Peyer's patch (tissue), 4 donors: Measurements from ENCODE around the gene BMPR1A.
"Not testable (repeated sequence)": the region's sequence is repeated elsewhere in the genome, so short reads cannot be mapped to it uniquely, and the experiment has no call there.

Source experiments
- POLR2A ChIP-seq, 2 donors: fragments of 450-650 bp; IDR thresholded peaks; one replicate each; pipeline ENCODE4 v1.5.1; 2017; ENCODE audit warnings: antibody characterized with exemption in 2 of 2, mild to moderate bottlenecking in 2 of 2, moderate library complexity in 2 of 2
- TF ChIP-seq, protein P1 (sequence below), 6 experiments: fragments of 450-650 bp in 4 of 6; fragments of 200-600 bp in 2 of 6; sonication (generic) in 1 of 6; IDR thresholded peaks; one replicate each; pipeline ENCODE4 v1.5.1; 2017 to 2019; ENCODE audit warnings: antibody characterized with exemption in 6 of 6, mild to moderate bottlenecking in 3 of 6, moderate library complexity in 1 of 6

DNA sequence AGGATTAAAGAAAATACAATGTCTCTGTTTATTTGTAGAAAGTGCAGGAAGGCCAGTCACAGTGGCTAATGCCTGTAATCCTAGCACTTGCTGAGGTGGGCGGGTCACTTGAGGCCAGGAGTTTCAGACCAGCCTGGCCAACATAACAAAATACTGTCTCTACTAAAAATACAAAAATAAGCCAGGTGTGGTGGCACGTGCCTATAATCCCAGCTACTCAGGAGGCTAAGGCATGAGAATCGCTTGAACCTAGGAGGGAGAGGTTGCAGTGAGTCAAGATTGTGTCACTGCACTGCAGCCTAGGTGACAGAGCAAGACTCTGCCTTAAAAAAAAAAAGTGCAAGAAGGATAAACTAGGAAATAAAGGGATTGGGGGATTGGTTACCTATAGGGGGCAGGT, 222.0 kb downstream of the BMPR1A start:
- TF ChIP-seq POLR2A (IDR thresholded peaks at IDR 0.05), result not testable (repeated sequence)
- TF ChIP-seq, protein P1, sequence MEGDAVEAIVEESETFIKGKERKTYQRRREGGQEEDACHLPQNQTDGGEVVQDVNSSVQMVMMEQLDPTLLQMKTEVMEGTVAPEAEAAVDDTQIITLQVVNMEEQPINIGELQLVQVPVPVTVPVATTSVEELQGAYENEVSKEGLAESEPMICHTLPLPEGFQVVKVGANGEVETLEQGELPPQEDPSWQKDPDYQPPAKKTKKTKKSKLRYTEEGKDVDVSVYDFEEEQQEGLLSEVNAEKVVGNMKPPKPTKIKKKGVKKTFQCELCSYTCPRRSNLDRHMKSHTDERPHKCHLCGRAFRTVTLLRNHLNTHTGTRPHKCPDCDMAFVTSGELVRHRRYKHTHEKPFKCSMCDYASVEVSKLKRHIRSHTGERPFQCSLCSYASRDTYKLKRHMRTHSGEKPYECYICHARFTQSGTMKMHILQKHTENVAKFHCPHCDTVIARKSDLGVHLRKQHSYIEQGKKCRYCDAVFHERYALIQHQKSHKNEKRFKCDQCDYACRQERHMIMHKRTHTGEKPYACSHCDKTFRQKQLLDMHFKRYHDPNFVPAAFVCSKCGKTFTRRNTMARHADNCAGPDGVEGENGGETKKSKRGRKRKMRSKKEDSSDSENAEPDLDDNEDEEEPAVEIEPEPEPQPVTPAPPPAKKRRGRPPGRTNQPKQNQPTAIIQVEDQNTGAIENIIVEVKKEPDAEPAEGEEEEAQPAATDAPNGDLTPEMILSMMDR (IDR thresholded peaks at IDR 0.05), result not testable (repeated sequence)
